Thyroid gland (tissue), 4 donors: ENCODE measurements around the gene C2orf92.

Source experiments
- POLR2A ChIP-seq, 2 donors: fragments of 450-650 bp; IDR thresholded peaks; one replicate each; pipeline ENCODE4 v1.6.1; 2017; ENCODE audit warnings: antibody characterized with exemption in 2 of 2, mild to moderate bottlenecking in 2 of 2, moderate library complexity in 1 of 2
- TF ChIP-seq, protein P1 (sequence below), 6 experiments: fragments of 200-600 bp in 3 of 6; fragments of 450-650 bp in 3 of 6; sonication (generic) in 3 of 6; IDR thresholded peaks; one replicate each; pipeline ENCODE4 v1.5.1; 2016 to 2019; ENCODE audit warnings: antibody characterized with exemption in 6 of 6, mild to moderate bottlenecking in 2 of 6, inconsistent platforms in 1 of 6, moderate library complexity in 1 of 6

DNA sequence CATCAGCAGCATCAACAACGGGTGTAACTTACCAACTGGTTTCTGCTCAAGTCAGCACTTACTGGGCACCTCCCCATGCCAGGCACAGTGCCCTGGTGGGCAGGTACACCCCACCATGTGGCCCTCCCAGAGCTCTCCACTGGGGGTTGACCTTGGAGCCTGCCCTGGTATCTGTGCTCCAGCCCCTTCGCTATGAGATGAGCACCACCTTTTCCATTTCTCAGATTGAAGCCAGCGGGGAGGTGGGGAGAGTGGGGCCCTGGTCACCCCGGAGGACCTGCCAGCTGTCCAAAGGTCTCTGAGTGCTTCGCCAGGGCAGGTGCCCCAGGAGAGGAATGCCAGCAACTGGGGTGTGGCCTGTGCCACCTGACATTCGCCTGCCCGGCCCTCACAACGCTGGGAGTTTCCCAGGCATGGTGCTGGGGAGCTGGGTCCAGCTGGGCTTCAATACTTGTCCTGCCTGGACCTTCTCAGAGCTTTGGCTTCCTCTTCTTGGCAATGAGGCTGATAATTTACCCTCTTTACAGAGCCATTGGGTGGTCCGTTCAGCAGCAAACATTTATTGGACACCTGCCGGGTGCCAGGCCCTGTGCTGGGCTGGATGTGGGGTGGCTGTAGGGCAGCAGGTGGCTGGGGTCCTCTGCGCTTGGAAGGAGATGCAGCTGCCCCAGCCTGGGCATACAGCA, 38.0 kb downstream of the C2orf92 start:
- TF ChIP-seq, protein P1, sequence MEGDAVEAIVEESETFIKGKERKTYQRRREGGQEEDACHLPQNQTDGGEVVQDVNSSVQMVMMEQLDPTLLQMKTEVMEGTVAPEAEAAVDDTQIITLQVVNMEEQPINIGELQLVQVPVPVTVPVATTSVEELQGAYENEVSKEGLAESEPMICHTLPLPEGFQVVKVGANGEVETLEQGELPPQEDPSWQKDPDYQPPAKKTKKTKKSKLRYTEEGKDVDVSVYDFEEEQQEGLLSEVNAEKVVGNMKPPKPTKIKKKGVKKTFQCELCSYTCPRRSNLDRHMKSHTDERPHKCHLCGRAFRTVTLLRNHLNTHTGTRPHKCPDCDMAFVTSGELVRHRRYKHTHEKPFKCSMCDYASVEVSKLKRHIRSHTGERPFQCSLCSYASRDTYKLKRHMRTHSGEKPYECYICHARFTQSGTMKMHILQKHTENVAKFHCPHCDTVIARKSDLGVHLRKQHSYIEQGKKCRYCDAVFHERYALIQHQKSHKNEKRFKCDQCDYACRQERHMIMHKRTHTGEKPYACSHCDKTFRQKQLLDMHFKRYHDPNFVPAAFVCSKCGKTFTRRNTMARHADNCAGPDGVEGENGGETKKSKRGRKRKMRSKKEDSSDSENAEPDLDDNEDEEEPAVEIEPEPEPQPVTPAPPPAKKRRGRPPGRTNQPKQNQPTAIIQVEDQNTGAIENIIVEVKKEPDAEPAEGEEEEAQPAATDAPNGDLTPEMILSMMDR (IDR thresholded peaks at IDR 0.05), result no peak
- TF ChIP-seq POLR2A (IDR thresholded peaks at IDR 0.05), result no peak
